OCI-LY1 (cell line): ENCODE results near the gene NELFCD.

Source experiments
- CTCF ChIP-seq: fragments of 200-600 bp; sonication (generic), shearing (Covaris generic); IDR thresholded peaks from 2 replicates; pipeline ENCODE4 v1.5.1; 2017; ENCODE audit warnings: mild to moderate bottlenecking, antibody characterized with exemption, low read length, moderate library complexity, mixed read lengths
- EZH2 ChIP-seq: fragments of 200-600 bp; sonication (generic), shearing (Covaris generic); IDR thresholded peaks from 2 replicates; pipeline ENCODE4 v1.8.0; 2017; ENCODE audit warnings: borderline replicate concordance, mixed run types, mild to moderate bottlenecking, antibody characterized with exemption, low read length, moderate library complexity, mixed read lengths

GRCh38 chr20:59019217-59019616 lies 38.2 kb downstream of the NELFCD start, which contains the start of gene TUBB1:
- no peak for TF ChIP-seq EZH2
- TF ChIP-seq CTCF: no peak
